ENCODE measurements around the gene GLRA3. TPM values are rescaled to one million over a fixed set of nuclear protein-coding genes. Genes with fewer than 3 reads are reported as not detected.
"Not testable (repeated sequence)": the region's sequence is repeated elsewhere in the genome, so short reads cannot be mapped to it uniquely, and the experiment has no call there.

GLRA3 gene
- total and polyA plus RNA-seq, 4 donors: 9.3 to 41.1 (median 26.6) TPM

- no peak overlapping the region for H3K27ac ChIP-seq (ENCODE audit: low read depth, low read length)
- no peak for DNase-seq (ENCODE audit: low read depth in 4 of 6, low spot score in 6 of 6)
- H3K27me3 ChIP-seq (ENCODE audit: control insufficient read depth, insufficient read depth, low read length): no peaks in the 10 kb centered on the region
- no peaks in the 10 kb centered on the region for H3K4me1 ChIP-seq (ENCODE audit: control insufficient read depth, insufficient read depth, low read length)
- H3K9me3 ChIP-seq (ENCODE audit: control insufficient read depth, insufficient read depth, low read length): no peaks in the 10 kb centered on the region
- H3K4me3 ChIP-seq (ENCODE audit: low read depth, low read length): no peak overlapping the region
- WGBS (ENCODE audit: insufficient coverage): 92% methylated on average over 3 of the region's 4 CpGs
- H3K36me3 ChIP-seq (ENCODE audit: control insufficient read depth, insufficient read depth, low read length): no peaks in the 10 kb centered on the region
Observed at GRCh38 chr4:174707051-174707676, 121.9 kb downstream of the GLRA3 start.

- Histone ChIP-seq H3K27me3 (ENCODE audit: control insufficient read depth, insufficient read depth, low read length) (no peaks in the 10 kb centered on the region), H3K4me3 (ENCODE audit: low read depth, low read length) (no peak overlapping the region), H3K9me3 (ENCODE audit: control insufficient read depth, insufficient read depth, low read length) (peaks cover 4% of the 10 kb centered on the region), H3K27ac (ENCODE audit: low read depth, low read length) (no peak overlapping the region), H3K36me3 (ENCODE audit: control insufficient read depth, insufficient read depth, low read length) (no peaks in the 10 kb centered on the region), H3K4me1 (ENCODE audit: control insufficient read depth, insufficient read depth, low read length) (no peaks in the 10 kb centered on the region)
- no peak for DNase-seq (ENCODE audit: low read depth in 4 of 6, low spot score in 6 of 6)
- 100% methylated on average over 1 of the region's 1 CpG for WGBS (ENCODE audit: insufficient coverage)
Observed at GRCh38 chr4:174702979-174703478, 126.0 kb downstream of the GLRA3 start.

DNA sequence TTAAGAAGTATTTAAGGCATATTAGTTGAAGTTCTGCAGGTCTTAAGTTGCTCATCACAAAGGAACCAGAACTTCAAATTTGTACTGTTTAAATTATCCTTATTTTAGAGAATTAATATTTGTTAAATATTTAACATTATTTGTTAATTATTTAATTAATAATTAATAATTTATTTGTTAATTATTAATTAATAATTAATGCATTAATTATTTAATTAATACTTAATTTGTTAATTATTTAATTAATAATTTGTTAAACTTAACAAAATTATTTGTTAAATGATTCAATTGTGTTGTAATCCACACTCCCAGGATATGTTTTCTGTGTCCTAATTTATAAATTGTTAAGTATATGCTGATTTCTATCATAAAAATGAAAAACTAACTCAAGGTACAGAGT is 129.4 kb downstream of the GLRA3 start:
- H3K27me3 ChIP-seq (ENCODE audit: control insufficient read depth, insufficient read depth, low read length): no peaks in the 10 kb centered on the region
- no peaks in the 10 kb centered on the region for H3K36me3 ChIP-seq (ENCODE audit: control insufficient read depth, insufficient read depth, low read length)
- H3K27ac ChIP-seq (ENCODE audit: low read depth, low read length): no peak overlapping the region
- no peaks in the 10 kb centered on the region for H3K4me1 ChIP-seq (ENCODE audit: control insufficient read depth, insufficient read depth, low read length)
- no peak overlapping the region for H3K4me3 ChIP-seq (ENCODE audit: low read depth, low read length)
- peaks cover 4% of the 10 kb centered on the region for H3K9me3 ChIP-seq (ENCODE audit: control insufficient read depth, insufficient read depth, low read length)
- DNase-seq (ENCODE audit: low read depth in 4 of 6, low spot score in 6 of 6): no peak

DNA sequence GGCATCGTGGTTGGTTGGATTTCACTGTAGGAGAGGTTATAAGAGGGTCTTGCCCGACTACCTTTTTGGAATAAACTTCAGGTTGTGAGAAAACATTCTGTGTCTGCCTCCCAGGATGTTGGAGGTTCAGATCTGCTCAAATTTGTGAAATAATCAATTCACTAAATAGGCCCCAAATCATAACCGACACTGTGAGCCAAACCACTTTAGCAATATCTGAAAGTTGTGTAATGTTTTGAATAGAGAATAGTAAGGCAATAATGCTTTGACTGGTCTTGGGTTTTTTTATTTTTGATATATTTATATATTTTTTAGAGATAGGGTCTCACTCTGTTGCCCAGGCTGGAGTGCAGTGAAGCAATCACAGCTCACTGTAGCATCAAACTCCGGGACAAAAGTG is 131.2 kb downstream of the GLRA3 start:
- H3K4me1 ChIP-seq (ENCODE audit: control insufficient read depth, insufficient read depth, low read length): no peaks in the 10 kb centered on the region
- no peaks in the 10 kb centered on the region for H3K36me3 ChIP-seq (ENCODE audit: control insufficient read depth, insufficient read depth, low read length)
- no peaks in the 10 kb centered on the region for H3K27me3 ChIP-seq (ENCODE audit: control insufficient read depth, insufficient read depth, low read length)
- peaks cover 4% of the 10 kb centered on the region for H3K9me3 ChIP-seq (ENCODE audit: control insufficient read depth, insufficient read depth, low read length)
- H3K27ac ChIP-seq (ENCODE audit: low read depth, low read length): no peak overlapping the region
- WGBS (ENCODE audit: insufficient coverage): 45% methylated on average over 2 of the region's 4 CpGs
- DNase-seq (ENCODE audit: low read depth in 4 of 6, low spot score in 6 of 6): no peak
- H3K4me3 ChIP-seq (ENCODE audit: low read depth, low read length): no peak overlapping the region

DNA sequence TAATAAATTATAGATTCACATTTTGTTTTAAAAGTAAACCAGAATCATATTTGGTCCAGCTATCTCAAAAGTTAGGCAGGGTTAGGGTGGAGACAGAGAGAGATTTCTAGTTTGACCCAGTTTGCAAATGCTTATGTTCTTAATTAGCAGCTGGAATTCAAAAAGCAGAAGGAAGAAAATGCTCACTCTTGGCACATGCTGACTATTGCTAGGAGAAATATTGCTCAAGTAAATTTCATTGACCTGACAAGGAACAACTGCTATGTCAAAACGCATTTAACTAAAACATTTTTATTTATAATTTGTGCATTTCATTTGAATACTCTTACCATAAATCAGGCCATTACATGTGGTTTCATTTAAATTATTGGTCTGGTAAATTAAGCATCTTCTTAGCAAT is 131.8 kb downstream of the GLRA3 start:
- H3K27me3 ChIP-seq (ENCODE audit: control insufficient read depth, insufficient read depth, low read length): no peaks in the 10 kb centered on the region
- no peak overlapping the region for H3K27ac ChIP-seq (ENCODE audit: low read depth, low read length)
- H3K4me1 ChIP-seq (ENCODE audit: control insufficient read depth, insufficient read depth, low read length): no peaks in the 10 kb centered on the region
- H3K36me3 ChIP-seq (ENCODE audit: control insufficient read depth, insufficient read depth, low read length): no peaks in the 10 kb centered on the region
- H3K9me3 ChIP-seq (ENCODE audit: control insufficient read depth, insufficient read depth, low read length): peaks cover 4% of the 10 kb centered on the region
- H3K4me3 ChIP-seq (ENCODE audit: low read depth, low read length): no peak overlapping the region
- no peak for DNase-seq (ENCODE audit: low read depth in 4 of 6, low spot score in 6 of 6)
- WGBS (ENCODE audit: insufficient coverage): no CpG with 5 or more reads among the region's 1 CpG

- Histone ChIP-seq H3K4me3 (ENCODE audit: low read depth, low read length) (no peak overlapping the region), H3K27ac (ENCODE audit: low read depth, low read length) (no peak overlapping the region), H3K27me3 (ENCODE audit: control insufficient read depth, insufficient read depth, low read length) (no peaks in the 10 kb centered on the region), H3K4me1 (ENCODE audit: control insufficient read depth, insufficient read depth, low read length) (no peaks in the 10 kb centered on the region), H3K36me3 (ENCODE audit: control insufficient read depth, insufficient read depth, low read length) (no peaks in the 10 kb centered on the region), H3K9me3 (ENCODE audit: control insufficient read depth, insufficient read depth, low read length) (peaks cover 4% of the 10 kb centered on the region)
- DNase-seq (ENCODE audit: low read depth in 4 of 6, low spot score in 6 of 6): no peak
Observed at GRCh38 chr4:174696657-174697056, 132.4 kb downstream of the GLRA3 start.

DNA sequence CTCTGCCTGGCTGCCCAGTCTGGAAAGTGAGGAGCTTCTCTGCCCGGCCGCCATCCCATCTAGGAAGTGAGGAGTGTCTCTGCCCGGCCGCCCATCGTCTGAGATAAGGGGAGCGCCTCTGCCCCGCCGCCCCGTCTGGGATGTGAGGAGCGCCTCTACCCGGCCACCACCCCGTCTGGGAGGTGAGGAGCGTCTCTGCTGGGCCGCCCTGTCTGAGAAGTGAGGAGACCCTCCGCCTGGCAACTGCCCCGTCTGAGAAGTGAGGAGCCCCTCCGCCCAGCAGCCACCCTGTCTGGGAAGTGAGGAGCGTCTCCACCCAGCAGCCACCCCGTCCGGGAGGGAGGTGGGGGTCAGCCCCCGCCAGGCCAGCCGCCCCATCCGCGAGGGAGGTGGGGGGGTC is 137.2 kb downstream of the GLRA3 start:
- H3K4me3 ChIP-seq (ENCODE audit: low read depth, low read length); DNase-seq (ENCODE audit: low read depth in 4 of 6, low spot score in 6 of 6); H3K27ac ChIP-seq (ENCODE audit: low read depth, low read length); H3K4me1 ChIP-seq (ENCODE audit: control insufficient read depth, insufficient read depth, low read length); H3K27me3 ChIP-seq (ENCODE audit: control insufficient read depth, insufficient read depth, low read length); H3K36me3 ChIP-seq (ENCODE audit: control insufficient read depth, insufficient read depth, low read length); H3K9me3 ChIP-seq (ENCODE audit: control insufficient read depth, insufficient read depth, low read length): not testable (repeated sequence)
- WGBS (ENCODE audit: insufficient coverage): 97% methylated on average over 14 of the region's 24 CpGs

DNA sequence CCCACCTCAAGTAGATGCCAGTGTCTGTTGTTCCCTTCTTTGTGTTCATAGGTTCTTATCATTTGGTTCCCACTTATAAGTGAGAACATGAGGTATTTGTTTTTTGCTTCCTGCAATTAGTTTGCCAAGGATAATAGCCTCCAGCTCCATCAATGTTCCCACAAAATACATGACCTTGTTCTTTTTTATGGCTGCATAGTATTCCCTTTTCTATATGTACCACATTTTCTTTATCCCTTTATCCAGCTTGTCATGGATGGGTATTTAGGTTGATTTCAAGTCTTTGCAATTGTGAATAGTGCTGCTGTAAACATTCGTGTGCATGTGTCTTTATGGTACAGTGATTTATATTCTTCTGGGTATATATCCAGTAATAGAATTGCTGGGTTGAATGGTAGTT is 138.4 kb downstream of the GLRA3 start:
- Histone ChIP-seq H3K9me3 (ENCODE audit: control insufficient read depth, insufficient read depth, low read length) (peaks cover 4% of the 10 kb centered on the region), H3K36me3 (ENCODE audit: control insufficient read depth, insufficient read depth, low read length) (no peaks in the 10 kb centered on the region), H3K4me1 (ENCODE audit: control insufficient read depth, insufficient read depth, low read length) (no peaks in the 10 kb centered on the region), H3K27me3 (ENCODE audit: control insufficient read depth, insufficient read depth, low read length) (no peaks in the 10 kb centered on the region), H3K27ac (ENCODE audit: low read depth, low read length) (no peak overlapping the region), H3K4me3 (ENCODE audit: low read depth, low read length) (no peak overlapping the region)
- WGBS (ENCODE audit: insufficient coverage): no CpG with 5 or more reads among the region's 1 CpG
- DNase-seq (ENCODE audit: low read depth in 4 of 6, low spot score in 6 of 6): no peak

DNA sequence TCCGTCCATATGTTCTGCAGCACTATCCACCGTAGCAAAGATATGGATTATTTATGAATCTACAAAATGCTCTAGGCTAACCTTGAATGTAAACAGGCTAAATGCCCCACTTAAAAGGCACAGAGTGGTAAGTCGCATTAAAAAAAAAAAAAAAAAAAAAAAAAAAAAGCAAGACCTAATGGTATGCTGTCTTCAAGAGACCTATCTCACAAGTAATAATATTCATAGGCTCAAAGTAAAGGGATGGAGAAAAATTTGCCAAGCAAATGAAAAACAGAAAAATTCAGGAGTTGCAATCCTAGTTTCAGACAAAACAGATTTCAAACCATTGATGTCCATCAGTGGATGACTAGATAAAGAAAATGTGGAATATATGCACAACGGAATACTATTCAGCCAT is 139.4 kb downstream of the GLRA3 start:
- no peaks in the 10 kb centered on the region for H3K27me3 ChIP-seq (ENCODE audit: control insufficient read depth, insufficient read depth, low read length)
- no CpG with 5 or more reads among the region's 4 CpGs for WGBS (ENCODE audit: insufficient coverage)
- no peak overlapping the region for H3K4me3 ChIP-seq (ENCODE audit: low read depth, low read length)
- no peaks in the 10 kb centered on the region for H3K36me3 ChIP-seq (ENCODE audit: control insufficient read depth, insufficient read depth, low read length)
- DNase-seq (ENCODE audit: low read depth in 4 of 6, low spot score in 6 of 6): no peak
- no peaks in the 10 kb centered on the region for H3K4me1 ChIP-seq (ENCODE audit: control insufficient read depth, insufficient read depth, low read length)
- no peak overlapping the region for H3K27ac ChIP-seq (ENCODE audit: low read depth, low read length)
- peaks cover 4% of the 10 kb centered on the region for H3K9me3 ChIP-seq (ENCODE audit: control insufficient read depth, insufficient read depth, low read length)

GRCh38 chr4:174686826-174687225 is 142.2 kb downstream of the GLRA3 start:
- H3K9me3 ChIP-seq (ENCODE audit: control insufficient read depth, insufficient read depth, low read length): peaks cover 4% of the 10 kb centered on the region
- H3K4me1 ChIP-seq (ENCODE audit: control insufficient read depth, insufficient read depth, low read length): no peaks in the 10 kb centered on the region
- H3K27me3 ChIP-seq (ENCODE audit: control insufficient read depth, insufficient read depth, low read length): no peaks in the 10 kb centered on the region
- H3K4me3 ChIP-seq (ENCODE audit: low read depth, low read length): no peak overlapping the region
- no peaks in the 10 kb centered on the region for H3K36me3 ChIP-seq (ENCODE audit: control insufficient read depth, insufficient read depth, low read length)
- no peak overlapping the region for H3K27ac ChIP-seq (ENCODE audit: low read depth, low read length)
- DNase-seq (ENCODE audit: low read depth in 4 of 6, low spot score in 6 of 6): no peak
